Stomach (tissue), 4 donors: ENCODE measurements around the gene SGPP1.
"Not testable (repeated sequence)": the region's sequence is repeated elsewhere in the genome, so short reads cannot be mapped to it uniquely, and the experiment has no call there.

Experiments used
- EP300 ChIP-seq: sonication (generic); formaldehyde crosslinking; IDR thresholded peaks from one replicate; pipeline ENCODE4 v1.6.1; 2017; ENCODE audit warnings: antibody characterized with exemption
- POLR2A ChIP-seq, 4 donors: fragments of 450-650 bp; IDR thresholded peaks; one replicate each; pipeline ENCODE4 v1.6.1; 2016; ENCODE audit warnings: antibody characterized with exemption in 4 of 4, control low read depth in 2 of 4, mild to moderate bottlenecking in 1 of 4, moderate library complexity in 1 of 4
- POLR2AphosphoS5 ChIP-seq, 3 donors: sonication (generic); formaldehyde crosslinking; IDR thresholded peaks; one replicate each; pipeline ENCODE4 v1.6.1; 2016; ENCODE audit warnings: antibody characterized with exemption in 3 of 3
- TF ChIP-seq, protein P1 (sequence below), 7 experiments: fragments of 450-650 bp in 4 of 7; fragments of 200-600 bp in 3 of 7; sonication (generic) in 3 of 7; IDR thresholded peaks; one replicate each; pipeline ENCODE4 v1.5.1; 2016 to 2019; ENCODE audit warnings: antibody characterized with exemption in 7 of 7, control low read depth in 2 of 7, mild to moderate bottlenecking in 1 of 7

DNA sequence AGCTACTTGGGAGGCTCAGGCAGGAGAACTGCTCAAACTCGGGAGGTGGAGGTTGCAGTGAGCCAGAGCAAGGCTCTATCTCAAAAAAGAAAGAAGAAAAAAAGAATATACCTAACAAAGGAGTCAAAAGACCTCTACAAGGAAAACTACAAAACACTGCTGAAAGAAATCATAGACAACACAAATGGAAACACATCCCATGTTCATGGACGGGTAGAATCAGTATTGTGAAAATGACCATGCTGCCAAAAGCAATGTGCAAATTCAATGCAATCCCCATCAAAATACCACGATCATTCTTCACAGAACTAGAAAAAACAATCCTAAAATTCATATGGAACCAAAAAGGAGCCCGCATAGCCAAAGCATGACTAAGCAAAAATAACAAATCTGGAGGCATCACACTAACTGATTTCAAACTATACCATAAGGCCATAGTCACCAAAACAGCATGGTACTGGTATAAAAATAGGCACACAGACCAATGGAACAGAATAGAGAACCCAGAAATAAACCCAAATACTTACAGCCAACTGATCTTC lies 91.7 kb downstream of the SGPP1 start:
- TF ChIP-seq, protein P1, sequence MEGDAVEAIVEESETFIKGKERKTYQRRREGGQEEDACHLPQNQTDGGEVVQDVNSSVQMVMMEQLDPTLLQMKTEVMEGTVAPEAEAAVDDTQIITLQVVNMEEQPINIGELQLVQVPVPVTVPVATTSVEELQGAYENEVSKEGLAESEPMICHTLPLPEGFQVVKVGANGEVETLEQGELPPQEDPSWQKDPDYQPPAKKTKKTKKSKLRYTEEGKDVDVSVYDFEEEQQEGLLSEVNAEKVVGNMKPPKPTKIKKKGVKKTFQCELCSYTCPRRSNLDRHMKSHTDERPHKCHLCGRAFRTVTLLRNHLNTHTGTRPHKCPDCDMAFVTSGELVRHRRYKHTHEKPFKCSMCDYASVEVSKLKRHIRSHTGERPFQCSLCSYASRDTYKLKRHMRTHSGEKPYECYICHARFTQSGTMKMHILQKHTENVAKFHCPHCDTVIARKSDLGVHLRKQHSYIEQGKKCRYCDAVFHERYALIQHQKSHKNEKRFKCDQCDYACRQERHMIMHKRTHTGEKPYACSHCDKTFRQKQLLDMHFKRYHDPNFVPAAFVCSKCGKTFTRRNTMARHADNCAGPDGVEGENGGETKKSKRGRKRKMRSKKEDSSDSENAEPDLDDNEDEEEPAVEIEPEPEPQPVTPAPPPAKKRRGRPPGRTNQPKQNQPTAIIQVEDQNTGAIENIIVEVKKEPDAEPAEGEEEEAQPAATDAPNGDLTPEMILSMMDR (IDR thresholded peaks at IDR 0.05), result not testable (repeated sequence)
- not testable (repeated sequence) for TF ChIP-seq POLR2AphosphoS5 (IDR thresholded peaks at IDR 0.05); EP300; POLR2A (IDR thresholded peaks at IDR 0.05)
